CD14-positive monocyte (primary cell): ENCODE results near the gene R3HDM2. TPM values are rescaled to one million over a fixed set of nuclear protein-coding genes. Genes with fewer than 3 reads are reported as not detected.

ENCODE experiments used
- DNase-seq, 3 donors: peaks; one replicate each; pipeline ENCODE4 v3.0.0-alpha.2; 2011 to 2022
- H2AFZ ChIP-seq: 2 replicates; pipeline ENCODE4 v1.6.0; 2012; ENCODE audit warnings: mild to moderate bottlenecking, low read depth, low read length, inconsistent platforms; ENCODE audit not compliant: insufficient read depth, poor library complexity, severe bottlenecking
- H3K27ac ChIP-seq, 2 donors: 1 replicate in 1 of 2; 2 replicates in 1 of 2; pipeline ENCODE4 v1.5.1; 2012 to 2013; ENCODE audit warnings: low read length in 2 of 2, control low read depth in 1 of 2, inconsistent platforms in 1 of 2, low read depth in 1 of 2, mild to moderate bottlenecking in 1 of 2
- H3K27me3 ChIP-seq, 2 donors: one replicate each; pipeline versions ENCODE4 v1.6.0 to v1.6.1; 2011 to 2013; ENCODE audit warnings: low read length in 2 of 2; ENCODE audit not compliant: control insufficient read depth in 2 of 2, insufficient read depth in 2 of 2
- H3K36me3 ChIP-seq, 2 donors: replicated peaks in 1 of 2; 1 replicate in 1 of 2; 2 replicates in 1 of 2; pipeline versions ENCODE4 v1.5.1 to v1.6.1; 2012 to 2013; ENCODE audit warnings: low read length in 2 of 2, control low read depth in 1 of 2, inconsistent platforms in 1 of 2, mild to moderate bottlenecking in 1 of 2; ENCODE audit not compliant: insufficient read depth in 2 of 2, control insufficient read depth in 1 of 2
- H3K4me1 ChIP-seq, 2 donors: 1 replicate in 1 of 2; 2 replicates in 1 of 2; pipeline versions ENCODE4 v1.5.1 to v1.6.1; 2012 to 2013; ENCODE audit warnings: low read length in 2 of 2, control low read depth in 1 of 2, inconsistent platforms in 1 of 2, mild to moderate bottlenecking in 1 of 2, moderate library complexity in 1 of 2; ENCODE audit not compliant: insufficient read depth in 2 of 2, control insufficient read depth in 1 of 2
- H3K4me2 ChIP-seq: replicated peaks from 2 replicates; pipeline ENCODE3; 2012; ENCODE audit warnings: low read length, moderate library complexity, mild to moderate bottlenecking; ENCODE audit not compliant: poor library complexity, severe bottlenecking; ENCODE audit errors: extremely low read depth
- H3K4me3 ChIP-seq, 3 experiments: fragments of 200-600 bp in 1 of 3; sonication (generic) in 1 of 3; replicated peaks in 1 of 3; 1 replicate in 2 of 3; 2 replicates in 1 of 3; pipeline ENCODE4 v1.5.1; 2011 to 2013; ENCODE audit warnings: low read length in 3 of 3, mild to moderate bottlenecking in 3 of 3, control low read depth in 2 of 3, low read depth in 2 of 3, inconsistent platforms in 1 of 3, moderate library complexity in 1 of 3
- H3K79me2 ChIP-seq: 2 replicates; pipeline ENCODE4 v1.6.0; 2012; ENCODE audit warnings: mild to moderate bottlenecking, control low read depth, inconsistent platforms, low read length, moderate library complexity; ENCODE audit not compliant: insufficient read depth
- H3K9ac ChIP-seq: 2 replicates; pipeline ENCODE4 v1.6.0; 2017; ENCODE audit warnings: low read length, mild to moderate bottlenecking; ENCODE audit not compliant: insufficient read depth, poor library complexity, severe bottlenecking
- H3K9me3 ChIP-seq, 2 donors: replicated peaks in 1 of 2; 1 replicate in 1 of 2; 2 replicates in 1 of 2; pipeline versions ENCODE4 v1.5.1 to v1.6.1; 2012 to 2013; ENCODE audit warnings: low read length in 2 of 2, control low read depth in 1 of 2; ENCODE audit not compliant: control insufficient read depth in 1 of 2, insufficient read depth in 1 of 2
- H4K20me1 ChIP-seq: 2 replicates; pipeline ENCODE4 v1.6.0; 2012; ENCODE audit warnings: mild to moderate bottlenecking, low read length, control low read depth, moderate library complexity; ENCODE audit not compliant: insufficient read depth
- H3K27ac Mint-ChIP-seq, 7 donors: one replicate each; pipeline ENCODE4 v1.8.0; 2020; ENCODE audit warnings: mild to moderate bottlenecking in 7 of 7, mixed read lengths in 7 of 7, moderate library complexity in 6 of 7, inconsistent platforms in 2 of 7
- H3K27me3 Mint-ChIP-seq, 3 donors: one replicate each; pipeline ENCODE4 v1.8.0; 2021 to 2022; ENCODE audit warnings: low read depth in 3 of 3, mild to moderate bottlenecking in 3 of 3, mixed read lengths in 3 of 3, moderate library complexity in 3 of 3, inconsistent platforms in 1 of 3
- H3K36me3 Mint-ChIP-seq, 2 donors: one replicate each; pipeline ENCODE4 v1.8.0; 2020; ENCODE audit warnings: mixed read lengths in 2 of 2, inconsistent platforms in 1 of 2, mild to moderate bottlenecking in 1 of 2
- H3K4me1 Mint-ChIP-seq: one replicate; pipeline ENCODE4 v1.8.0; 2020; ENCODE audit warnings: mild to moderate bottlenecking, mixed read lengths
- H3K4me3 Mint-ChIP-seq, 2 donors: one replicate each; pipeline ENCODE4 v1.8.0; 2020; ENCODE audit warnings: mild to moderate bottlenecking in 2 of 2, mixed read lengths in 2 of 2, moderate library complexity in 1 of 2
- H3K9me3 Mint-ChIP-seq, 7 donors: one replicate each; pipeline ENCODE4 v1.8.0; 2020 to 2022; ENCODE audit warnings: mixed read lengths in 7 of 7, mild to moderate bottlenecking in 6 of 7, moderate library complexity in 6 of 7, inconsistent platforms in 2 of 7
- WGBS: methylation state at CpG from one replicate; pipeline ENCODE4 v1.1.5; 2013; ENCODE audit warnings: missing lambda C conversion rate; ENCODE audit not compliant: insufficient coverage; 5-methylcytosine and 5-hydroxymethylcytosine counted together
- intact Hi-C, 2 donors: fragments of 100-400 bp; cut with micrococcal nuclease; formaldehyde crosslinking; loops; one replicate each; pipeline versions ENCODE4 v1.15.0 to v1.15.1; 2023
- polyA plus RNA-seq, 3 donors: library from polyadenylated mRNA; depleted of rRNA in 1 of 3; unstranded in 2 of 3; stranded (reverse) in 1 of 3; fragments of 300-500 nt in 2 of 3; fragments of >200 nt in 1 of 3; fragmentation: Illumina TruSeq in 2 of 3; gene quantifications; 1 replicate in 2 of 3; 2 replicates in 1 of 3; pipeline ENCODE4 v1.2.3, GENCODE V29; 2012 to 2021
- TF ChIP-seq, protein P1 (sequence below): fragments of 200-600 bp; IDR thresholded peaks from one replicate; pipeline ENCODE4 v1.8.0; 2022; ENCODE audit warnings: antibody characterized with exemption, mild to moderate bottlenecking

Gene R3HDM2
- polyA plus RNA-seq, 3 donors: 4.2 to 69.4 (median 7.3) TPM

DNA sequence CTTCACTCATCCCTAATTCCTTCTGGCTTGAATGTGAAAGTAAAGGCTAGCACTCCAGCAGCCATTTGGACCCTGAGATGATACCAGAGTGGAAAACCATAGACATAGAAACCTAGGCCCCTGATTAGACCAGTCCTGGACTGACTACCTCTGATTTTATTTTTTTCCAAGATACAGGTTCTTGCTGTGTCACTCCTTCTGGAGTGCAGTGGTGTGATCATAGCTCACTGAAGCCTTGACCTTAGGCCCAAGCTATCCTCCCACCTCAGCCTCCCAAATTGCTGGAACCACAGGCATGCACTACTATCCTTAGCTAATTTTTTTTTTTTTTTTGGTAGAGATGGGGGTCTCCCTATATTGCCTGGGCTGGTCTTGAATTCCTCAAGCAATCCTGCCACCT is 105.4 kb downstream of the R3HDM2 start:
- H3K4me1 ChIP-seq: peaks cover 0 to 2% of the 10 kb centered on the region in 2 donors
- H3K36me3 ChIP-seq: peaks cover 3 to 20% of the 10 kb centered on the region in 2 donors
- no peak overlapping the region for H3K4me3 ChIP-seq
- TF ChIP-seq, protein P1, sequence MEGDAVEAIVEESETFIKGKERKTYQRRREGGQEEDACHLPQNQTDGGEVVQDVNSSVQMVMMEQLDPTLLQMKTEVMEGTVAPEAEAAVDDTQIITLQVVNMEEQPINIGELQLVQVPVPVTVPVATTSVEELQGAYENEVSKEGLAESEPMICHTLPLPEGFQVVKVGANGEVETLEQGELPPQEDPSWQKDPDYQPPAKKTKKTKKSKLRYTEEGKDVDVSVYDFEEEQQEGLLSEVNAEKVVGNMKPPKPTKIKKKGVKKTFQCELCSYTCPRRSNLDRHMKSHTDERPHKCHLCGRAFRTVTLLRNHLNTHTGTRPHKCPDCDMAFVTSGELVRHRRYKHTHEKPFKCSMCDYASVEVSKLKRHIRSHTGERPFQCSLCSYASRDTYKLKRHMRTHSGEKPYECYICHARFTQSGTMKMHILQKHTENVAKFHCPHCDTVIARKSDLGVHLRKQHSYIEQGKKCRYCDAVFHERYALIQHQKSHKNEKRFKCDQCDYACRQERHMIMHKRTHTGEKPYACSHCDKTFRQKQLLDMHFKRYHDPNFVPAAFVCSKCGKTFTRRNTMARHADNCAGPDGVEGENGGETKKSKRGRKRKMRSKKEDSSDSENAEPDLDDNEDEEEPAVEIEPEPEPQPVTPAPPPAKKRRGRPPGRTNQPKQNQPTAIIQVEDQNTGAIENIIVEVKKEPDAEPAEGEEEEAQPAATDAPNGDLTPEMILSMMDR: no peak
- no peak overlapping the region for H3K4me3 Mint-ChIP-seq
- no peak for DNase-seq
- intact Hi-C loops: no loop called here
- H3K9ac ChIP-seq: no peak overlapping the region
- peaks cover 21 to 46% of the 10 kb centered on the region in 2 donors for H3K36me3 Mint-ChIP-seq
- H3K4me2 ChIP-seq: no peak overlapping the region
- H3K27ac Mint-ChIP-seq: peak overlapping the region in 2 of 7 donors; percentile 25 to 38
- H3K27me3 ChIP-seq: no peaks in the 10 kb centered on the region
- no peaks in the 10 kb centered on the region for H3K27me3 Mint-ChIP-seq
- H3K79me2 ChIP-seq: no peaks in the 10 kb centered on the region
- no peaks in the 10 kb centered on the region for H3K4me1 Mint-ChIP-seq
- H3K9me3 Mint-ChIP-seq: no peaks in the 10 kb centered on the region
- peaks cover 5% of the 10 kb centered on the region for H4K20me1 ChIP-seq
- no peak overlapping the region for H3K27ac ChIP-seq
- no peaks in the 10 kb centered on the region for H3K9me3 ChIP-seq
- H2AFZ ChIP-seq: no peak overlapping the region

DNA sequence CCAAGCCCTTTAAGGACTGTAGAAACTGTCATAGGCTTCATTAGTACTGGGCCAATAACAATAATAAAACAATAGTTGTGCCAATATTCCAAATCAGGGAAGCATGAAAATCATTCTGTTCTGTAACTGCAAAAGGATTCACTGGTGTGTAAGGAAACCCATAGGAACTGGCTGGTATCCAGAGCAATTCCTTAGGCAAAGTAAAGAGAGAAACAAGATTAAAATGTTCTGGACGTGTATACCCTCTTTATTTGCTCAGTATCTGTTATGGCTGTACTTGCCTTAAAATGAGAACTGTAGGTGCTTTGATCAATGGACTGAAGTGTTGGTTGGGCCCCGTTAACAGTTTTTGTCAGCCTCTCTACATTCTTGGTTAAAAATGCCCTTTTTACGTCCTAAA is 107.4 kb downstream of the R3HDM2 start:
- no peak overlapping the region for H3K9ac ChIP-seq
- no peak overlapping the region for H3K27ac ChIP-seq
- no peak overlapping the region for H3K4me2 ChIP-seq
- intact Hi-C loops: no loop called here
- no peak for DNase-seq
- no peak overlapping the region for H3K4me3 ChIP-seq
- no peaks in the 10 kb centered on the region for H3K27me3 Mint-ChIP-seq
- H3K36me3 Mint-ChIP-seq: peaks cover 17 to 40% of the 10 kb centered on the region in 2 donors
- no peaks in the 10 kb centered on the region for H3K27me3 ChIP-seq
- H4K20me1 ChIP-seq: peaks cover 5% of the 10 kb centered on the region
- peaks cover 3 to 16% of the 10 kb centered on the region in 2 donors for H3K36me3 ChIP-seq
- H3K27ac Mint-ChIP-seq: no peak overlapping the region
- H3K9me3 Mint-ChIP-seq: no peaks in the 10 kb centered on the region
- H3K79me2 ChIP-seq: no peaks in the 10 kb centered on the region
- 92% methylated on average over 2 of the region's 3 CpGs for WGBS
- no peaks in the 10 kb centered on the region for H3K4me1 ChIP-seq
- H2AFZ ChIP-seq: no peak overlapping the region
- no peaks in the 10 kb centered on the region for H3K4me1 Mint-ChIP-seq
- H3K9me3 ChIP-seq: no peaks in the 10 kb centered on the region
- TF ChIP-seq, protein P1: no peak
- H3K4me3 Mint-ChIP-seq: no peak overlapping the region
